SJCRH30 (cell line): Measurements from ENCODE around the gene NAPSA. TPM values are rescaled to one million over a fixed set of nuclear protein-coding genes. Genes with fewer than 3 reads are reported as not detected.
"Not testable (repeated sequence)": the region's sequence is repeated elsewhere in the genome, so short reads cannot be mapped to it uniquely, and the experiment has no call there.

Experiments
- DNase-seq, 2 experiments: peaks; one replicate each; pipeline ENCODE4 v3.0.0-alpha.2; 2015 to 2020
- H3K27ac ChIP-seq: fragments of 250-450 bp; sonication (Bioruptor Pico); 2 replicates; pipeline ENCODE4 v1.5.1; 2020; ENCODE audit warnings: mild to moderate bottlenecking, moderate library complexity
- H3K27me3 ChIP-seq: fragments of 250-450 bp; sonication (Bioruptor Pico); 2 replicates; pipeline ENCODE4 v1.5.1; 2020; ENCODE audit warnings: mild to moderate bottlenecking, moderate library complexity
- H3K36me3 ChIP-seq: fragments of 250-450 bp; sonication (Bioruptor Pico); 2 replicates; pipeline ENCODE4 v1.5.1; 2020; ENCODE audit warnings: mild to moderate bottlenecking, moderate library complexity
- H3K4me1 ChIP-seq: fragments of 250-450 bp; sonication (Bioruptor Pico); 2 replicates; pipeline ENCODE4 v1.5.1; 2020; ENCODE audit warnings: mild to moderate bottlenecking, moderate library complexity
- H3K4me3 ChIP-seq: fragments of 250-450 bp; sonication (Bioruptor Pico); 2 replicates; pipeline ENCODE4 v1.5.1; 2020; ENCODE audit warnings: mild to moderate bottlenecking, moderate library complexity
- H3K9me3 ChIP-seq: fragments of 250-450 bp; sonication (Bioruptor Pico); replicated peaks from 2 replicates; pipeline ENCODE4 v1.5.1; 2020; ENCODE audit warnings: mild to moderate bottlenecking, moderate library complexity
- total RNA-seq: library from RNA; depleted of rRNA; stranded (reverse); fragments of >200 nt; shearing (Covaris generic); gene quantifications from 2 replicates; pipeline ENCODE4 v1.2.3, GENCODE V29; 2014

NAPSA gene
- total RNA-seq, 1 experiment from 2014 or later: 0.08 TPM

- Histone ChIP-seq H3K27me3 (no peaks in the 10 kb centered on the region), H3K4me1 (no peaks in the 10 kb centered on the region), H3K27ac (peak overlapping the region; percentile 46), H3K9me3 (no peaks in the 10 kb centered on the region), H3K36me3 (no peaks in the 10 kb centered on the region), H3K4me3 (peak overlapping the region; percentile 46)
- peak; percentile 85 to 90 for DNase-seq
These were observed 8.0 kb downstream of the NAPSA start for GRCh38 chr19:50357178-50358100.

- H3K4me3 ChIP-seq: no peak overlapping the region
- no peaks in the 10 kb centered on the region for H3K36me3 ChIP-seq
- no peaks in the 10 kb centered on the region for H3K9me3 ChIP-seq
- H3K4me1 ChIP-seq: no peaks in the 10 kb centered on the region
- DNase-seq: no peak
- H3K27me3 ChIP-seq: no peaks in the 10 kb centered on the region
- no peak overlapping the region for H3K27ac ChIP-seq
These were observed 8.7 kb downstream of the NAPSA start for GRCh38 chr19:50356691-50357177.

GRCh38 chr19:50353487-50353880, 12.0 kb downstream of the NAPSA start:
- not testable (repeated sequence) for H3K4me1 ChIP-seq, H3K36me3 ChIP-seq, DNase-seq, H3K27ac ChIP-seq, H3K27me3 ChIP-seq, H3K9me3 ChIP-seq, H3K4me3 ChIP-seq

GRCh38 chr19:50352242-50352641, 13.2 kb downstream of the NAPSA start:
- Histone ChIP-seq H3K36me3 (no peaks in the 10 kb centered on the region), H3K27me3 (no peaks in the 10 kb centered on the region), H3K9me3 (no peaks in the 10 kb centered on the region), H3K27ac (no peak overlapping the region), H3K4me3 (no peak overlapping the region), H3K4me1 (peaks cover 6% of the 10 kb centered on the region)
- DNase-seq: no peak

GRCh38 chr19:50349277-50350057, 16.0 kb downstream of the NAPSA start:
- Histone ChIP-seq H3K36me3 (no peaks in the 10 kb centered on the region), H3K9me3 (no peaks in the 10 kb centered on the region; the same call in 1 of the 2 replicates), H3K27ac (no peak overlapping the region; the same call in 1 of the 2 replicates), H3K27me3 (no peaks in the 10 kb centered on the region), H3K4me1 (peaks cover 6% of the 10 kb centered on the region), H3K4me3 (peak overlapping the region; percentile 26)
- peak in 1 of 2 experiments; percentile 60 for DNase-seq

GRCh38 chr19:50347089-50347581, 18.3 kb downstream of the NAPSA start:
- H3K4me1 ChIP-seq, H3K4me3 ChIP-seq, H3K27ac ChIP-seq, H3K36me3 ChIP-seq, H3K9me3 ChIP-seq, DNase-seq, H3K27me3 ChIP-seq: not testable (repeated sequence)

- Histone ChIP-seq H3K27me3 (no peaks in the 10 kb centered on the region), H3K36me3 (no peaks in the 10 kb centered on the region), H3K27ac (no peak overlapping the region), H3K4me3 (no peak overlapping the region), H3K4me1 (peaks cover under 1% of the 10 kb centered on the region; the same call in 1 of the 2 replicates), H3K9me3 (no peaks in the 10 kb centered on the region; the same call in 1 of the 2 replicates)
- no peak for DNase-seq
These were observed 20.6 kb downstream of the NAPSA start for GRCh38 chr19:50344661-50345318.

- no peaks in the 10 kb centered on the region for H3K27me3 ChIP-seq
- H3K9me3 ChIP-seq: no peaks in the 10 kb centered on the region; the same call in 1 of the 2 replicates
- no peak for DNase-seq
- no peak overlapping the region for H3K27ac ChIP-seq
- no peaks in the 10 kb centered on the region for H3K36me3 ChIP-seq
- H3K4me1 ChIP-seq: no peaks in the 10 kb centered on the region
- H3K4me3 ChIP-seq: no peak overlapping the region
These were observed 24.3 kb downstream of the NAPSA start for GRCh38 chr19:50341091-50341564.

- Histone ChIP-seq H3K36me3 (no peaks in the 10 kb centered on the region), H3K27me3 (no peaks in the 10 kb centered on the region), H3K9me3 (no peaks in the 10 kb centered on the region; the same call in 1 of the 2 replicates), H3K4me3 (no peak overlapping the region), H3K4me1 (no peaks in the 10 kb centered on the region), H3K27ac (no peak overlapping the region)
- no peak for DNase-seq
These were observed 25.1 kb downstream of the NAPSA start for GRCh38 chr19:50340331-50340730.

DNA sequence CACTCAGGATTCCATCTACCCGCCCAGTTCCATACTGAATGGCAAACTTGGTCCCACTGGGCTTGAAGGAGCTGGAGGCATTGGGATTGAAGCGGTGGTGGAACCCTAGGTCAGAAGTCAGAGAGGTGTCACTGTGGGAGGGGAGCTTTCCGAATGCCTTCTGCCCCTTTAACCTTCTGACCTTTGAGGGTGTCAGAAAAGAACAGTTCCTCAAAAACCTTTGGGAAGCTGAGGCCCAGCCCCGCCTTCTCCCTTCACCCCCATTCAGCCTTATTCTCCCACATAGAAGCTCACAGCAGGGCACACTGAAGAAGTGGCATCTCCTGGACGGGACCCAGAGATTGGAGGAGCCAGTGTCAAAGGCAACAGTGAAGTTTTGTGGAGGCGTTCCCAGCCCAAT, 28.4 kb downstream of the NAPSA start:
- DNase-seq, H3K4me1 ChIP-seq, H3K4me3 ChIP-seq, H3K9me3 ChIP-seq, H3K27me3 ChIP-seq, H3K27ac ChIP-seq, H3K36me3 ChIP-seq: not testable (repeated sequence)

GRCh38 chr19:50334741-50335421, 30.6 kb downstream of the NAPSA start:
- Histone ChIP-seq H3K9me3 (no peaks in the 10 kb centered on the region), H3K4me3 (no peak overlapping the region), H3K4me1 (no peaks in the 10 kb centered on the region), H3K27ac (no peak overlapping the region), H3K27me3 (no peaks in the 10 kb centered on the region), H3K36me3 (no peaks in the 10 kb centered on the region)
- DNase-seq: no peak

GRCh38 chr19:50333737-50334617, 31.5 kb downstream of the NAPSA start:
- Histone ChIP-seq H3K36me3 (no peaks in the 10 kb centered on the region), H3K4me3 (peak overlapping the region; percentile 51), H3K4me1 (no peaks in the 10 kb centered on the region), H3K9me3 (no peaks in the 10 kb centered on the region), H3K27ac (no peak overlapping the region; the same call in 1 of the 2 replicates), H3K27me3 (no peaks in the 10 kb centered on the region)
- peak in 1 of 2 experiments; percentile 54 for DNase-seq

DNA sequence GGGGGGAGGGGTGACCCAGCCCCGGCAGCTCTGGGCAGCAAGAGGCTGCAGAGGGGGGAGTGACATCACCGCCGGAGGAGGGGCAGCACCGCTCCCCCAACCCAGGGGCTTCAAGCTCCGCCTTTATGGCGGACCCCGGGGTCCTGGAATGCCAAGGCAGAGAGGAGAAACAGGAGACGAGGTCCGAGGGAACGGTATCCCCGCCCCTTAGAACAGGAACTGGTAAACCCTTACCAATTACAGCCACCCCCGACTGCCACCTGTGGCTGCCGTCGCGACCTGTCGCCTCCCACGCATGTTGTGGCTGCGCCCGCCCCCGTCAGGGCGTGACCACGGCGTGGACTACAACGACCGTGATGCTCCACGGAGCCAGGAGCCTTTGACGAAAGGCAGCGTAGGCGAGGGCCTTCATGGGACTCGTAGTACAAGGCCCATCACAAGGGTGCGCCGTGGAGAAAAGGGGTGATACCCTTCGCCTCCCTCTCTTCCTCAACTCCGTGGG, 32.2 kb downstream of the NAPSA start:
- Histone ChIP-seq H3K27ac (no peak overlapping the region; the same call in 1 of the 2 replicates), H3K4me3 (peak overlapping the region; percentile 51), H3K36me3 (no peaks in the 10 kb centered on the region), H3K9me3 (no peaks in the 10 kb centered on the region), H3K27me3 (no peaks in the 10 kb centered on the region), H3K4me1 (no peaks in the 10 kb centered on the region)
- DNase-seq: peak; percentile 70 to 72
